NCI-H2107 (cell line): ENCODE data around the gene PRORP.
A peak's percentile ranks its signal among the peaks of the same experiment; 100 is the strongest.
"Not testable (repeated sequence)": the region's sequence is repeated elsewhere in the genome, so short reads cannot be mapped to it uniquely, and the experiment has no call there.

Experiments
- DNase-seq: peaks from one replicate; lab custom pipeline; 2025; lab: John Stamatoyannopoulos, UW

The PRORP gene

DNA sequence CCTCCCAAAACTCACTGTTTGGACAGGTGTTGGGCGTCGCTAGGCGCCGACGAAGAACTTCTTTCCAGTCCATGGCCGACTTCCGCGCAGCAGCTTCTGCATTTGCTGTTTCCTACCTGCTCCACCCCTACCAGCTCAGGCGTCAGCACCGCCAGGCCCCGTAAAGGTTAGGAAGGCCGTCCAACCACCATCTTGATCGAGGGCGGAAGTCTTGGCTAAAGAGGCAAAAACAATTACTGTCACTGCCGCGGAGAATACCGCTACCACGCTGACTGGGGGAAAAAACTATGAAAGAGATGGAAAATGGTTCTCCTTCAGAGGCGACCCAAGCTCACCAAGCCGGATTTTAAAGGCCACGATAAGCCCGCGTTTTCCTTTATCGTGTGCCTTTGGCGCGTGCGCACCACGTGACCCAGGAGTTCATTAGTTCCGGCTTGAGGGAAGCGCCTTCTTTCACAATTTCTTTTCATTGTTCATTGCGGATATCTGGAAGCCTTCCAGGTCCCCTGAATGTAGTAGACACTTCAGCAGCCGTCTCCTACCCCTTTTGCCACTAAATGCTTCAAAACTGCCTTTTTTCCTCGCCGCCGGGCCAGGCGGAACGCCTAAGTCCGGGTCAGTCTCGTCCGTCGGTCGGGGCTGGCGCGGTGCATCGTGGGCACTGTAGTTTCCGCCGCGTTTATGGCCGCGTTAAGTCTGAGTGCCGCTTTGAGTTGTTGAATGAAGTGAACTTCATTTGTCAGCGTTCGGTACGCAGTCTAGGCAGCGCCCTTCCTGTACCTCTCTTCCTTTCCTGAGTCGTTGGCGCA is at the start of gene PRORP, which contains the start of gene PPP2R3C:
Gene PRORP (plus strand): TSS at position 666 of the 809 bp plus-strand sequence. CDS start 694 bp downstream, outside the sequence.
Gene PPP2R3C (minus strand): TSS at position 104 of the 809 bp plus-strand sequence. CDS start 31 bp downstream, at position 73.
- DNase-seq, result peak; percentile 95

DNA sequence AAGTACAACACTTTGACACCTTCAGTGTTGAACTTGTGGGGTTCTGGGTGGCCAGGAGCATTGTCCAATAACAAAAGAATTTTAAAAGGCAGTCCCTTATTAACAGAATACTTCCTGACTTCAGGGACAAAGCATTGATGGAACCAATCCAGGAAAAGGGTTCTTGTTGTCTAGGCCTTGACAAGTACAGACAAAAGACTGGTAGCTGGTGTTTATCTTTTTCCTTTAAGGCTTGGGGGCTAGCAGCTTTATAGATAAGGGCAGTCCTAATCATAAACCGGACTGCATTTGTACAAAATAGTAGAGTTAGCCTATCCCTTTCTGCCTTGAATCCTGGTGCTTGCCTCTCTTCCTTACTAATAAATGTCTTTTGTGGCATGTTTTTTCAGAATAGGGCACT is 48.9 kb upstream of the PRORP start:
- no peak for DNase-seq

DNA sequence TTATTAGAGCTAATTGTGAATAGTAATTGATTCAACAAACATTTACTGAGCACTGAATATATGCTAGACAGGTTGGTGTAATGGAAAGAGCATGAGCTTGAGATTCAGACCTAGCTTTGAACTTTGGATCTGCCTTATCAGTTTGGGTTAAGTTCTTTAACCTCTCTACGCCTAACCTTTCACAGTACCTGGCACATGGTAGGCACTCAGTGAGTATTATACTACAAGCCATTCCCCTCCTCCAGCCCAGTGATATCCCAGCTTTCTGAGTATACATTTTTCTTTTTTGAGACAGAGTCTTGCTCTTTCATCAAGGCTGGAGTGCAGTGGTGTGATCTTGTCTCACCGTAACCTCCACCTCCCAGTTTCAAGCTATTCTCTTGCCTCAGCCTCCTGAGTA is 44.3 kb upstream of the PRORP start:
- DNase-seq, result no peak

DNA sequence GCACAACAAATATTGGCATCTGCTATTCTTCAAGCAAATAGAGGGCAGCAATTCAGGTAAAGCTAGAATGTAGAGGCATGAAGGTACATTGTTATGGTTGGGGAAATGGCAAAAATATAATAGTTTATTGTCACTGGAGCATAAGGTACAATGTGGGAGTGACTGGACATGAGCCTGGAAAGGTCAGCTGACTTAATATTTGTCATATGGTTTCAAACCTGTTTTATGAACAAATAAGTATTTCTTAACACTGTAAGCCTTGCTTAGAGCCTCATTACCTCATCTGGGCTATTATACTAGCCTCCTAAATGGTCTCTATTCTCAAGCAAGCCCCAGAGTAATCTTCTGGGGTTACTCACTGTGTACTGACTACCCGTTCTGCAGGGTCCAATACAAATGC is 42.6 kb upstream of the PRORP start:
- no peak for DNase-seq

DNA sequence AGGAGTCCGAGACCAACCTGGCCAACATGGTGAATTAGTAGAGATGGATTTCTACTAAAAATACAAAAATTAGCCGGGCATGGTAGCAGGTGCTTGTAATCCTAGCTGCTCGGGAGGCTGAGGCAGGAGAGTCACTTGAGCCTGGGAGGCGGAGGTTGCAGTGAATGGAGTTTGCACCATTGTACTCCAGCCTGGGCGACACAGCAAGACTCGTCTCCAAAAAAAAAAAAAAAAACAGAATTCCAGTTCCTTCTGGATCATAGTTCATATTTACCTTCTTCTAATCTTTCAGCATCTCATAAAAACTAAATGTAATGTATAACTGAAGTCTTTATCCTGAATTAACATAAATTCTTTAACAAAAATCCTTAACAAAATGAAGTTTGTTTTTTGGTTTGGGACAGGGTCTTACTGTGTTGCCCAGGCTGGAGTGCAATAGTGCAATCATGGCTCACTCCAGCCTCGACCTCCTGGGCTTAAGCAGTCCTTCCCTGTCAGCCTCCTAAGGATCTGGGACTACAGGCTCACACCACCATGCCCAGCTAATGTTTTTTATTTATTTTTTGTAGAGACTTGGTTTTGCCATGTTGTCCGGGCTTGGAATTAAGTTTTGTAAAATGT is 38.7 kb upstream of the PRORP start:
- no peak for DNase-seq

DNA sequence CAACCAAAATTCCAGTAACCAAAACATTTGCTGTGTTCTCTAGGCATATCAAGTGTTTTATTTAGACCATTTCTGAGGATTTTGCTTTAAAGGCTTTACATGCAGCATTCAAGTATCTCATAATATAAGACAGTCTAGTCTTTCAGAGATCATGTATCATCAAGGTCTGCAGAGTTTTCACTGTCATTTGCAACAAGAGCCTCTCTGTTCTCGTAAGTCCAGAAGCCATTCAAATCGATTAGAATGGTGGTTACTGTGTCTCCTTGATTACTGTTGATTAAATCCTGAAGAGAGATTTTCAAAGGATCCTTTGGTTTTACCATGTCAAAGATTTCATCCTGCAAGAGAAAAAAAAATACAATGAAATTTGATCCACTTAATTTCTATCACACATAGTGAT is 36.9 kb upstream of the PRORP start:
- DNase-seq, result no peak

DNA sequence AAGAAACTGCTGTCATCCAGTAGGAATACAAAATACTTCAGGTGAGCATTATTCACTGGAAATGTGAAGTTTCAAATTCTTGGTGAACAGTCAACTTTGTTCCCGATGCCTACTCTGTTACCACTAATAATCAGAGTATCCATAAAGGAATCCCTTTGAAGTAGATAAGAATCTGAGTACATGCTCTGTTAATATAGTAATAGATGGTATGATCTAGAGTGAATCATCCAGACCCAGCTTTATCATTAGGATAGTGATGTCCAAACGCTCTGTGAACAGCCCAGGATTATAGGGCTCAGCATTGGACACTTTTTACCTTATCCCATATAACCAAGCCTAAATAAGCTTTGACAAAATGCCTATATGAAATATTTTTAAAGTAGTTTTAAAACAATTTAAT is 33.8 kb upstream of the PRORP start:
- no peak for DNase-seq

DNA sequence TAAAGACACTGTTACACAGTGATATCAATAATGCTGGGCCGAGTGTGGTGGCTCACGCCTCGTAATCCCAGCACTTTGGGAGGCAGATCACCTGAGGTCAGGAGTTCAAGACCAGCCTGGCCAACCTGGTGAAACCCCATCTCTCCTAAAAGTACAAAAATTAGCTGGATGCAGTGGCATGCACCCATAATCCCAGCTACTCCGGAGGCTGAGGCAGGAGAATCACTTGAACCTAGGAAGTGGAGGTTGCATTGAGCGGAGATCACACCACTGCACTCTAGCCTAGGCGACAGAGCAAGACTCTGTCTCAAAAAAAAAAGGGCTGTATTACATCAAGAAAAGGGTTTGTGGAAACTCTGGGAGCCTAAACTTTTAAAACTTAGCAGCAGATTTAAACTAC is 27.7 kb upstream of the PRORP start:
- DNase-seq, result not testable (repeated sequence)

DNA sequence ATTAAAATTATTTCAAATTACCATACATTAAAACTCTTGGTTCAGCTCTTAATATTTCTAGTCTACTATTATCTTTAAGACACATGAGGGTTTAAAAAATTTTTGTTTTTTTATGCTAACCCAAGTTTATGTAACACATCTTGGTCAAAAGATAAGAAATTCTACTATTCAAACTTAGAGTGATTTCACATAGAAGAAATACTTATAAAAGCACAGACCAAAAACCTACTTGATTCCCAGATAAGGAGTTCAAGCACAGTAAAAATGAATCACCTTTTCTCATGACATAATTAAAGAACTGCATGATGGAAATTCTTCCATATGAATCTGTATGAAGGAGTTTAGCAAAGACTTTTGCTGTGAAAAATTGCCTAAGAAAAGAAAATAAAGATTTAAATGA is 14.5 kb upstream of the PRORP start:
- no peak for DNase-seq

DNA sequence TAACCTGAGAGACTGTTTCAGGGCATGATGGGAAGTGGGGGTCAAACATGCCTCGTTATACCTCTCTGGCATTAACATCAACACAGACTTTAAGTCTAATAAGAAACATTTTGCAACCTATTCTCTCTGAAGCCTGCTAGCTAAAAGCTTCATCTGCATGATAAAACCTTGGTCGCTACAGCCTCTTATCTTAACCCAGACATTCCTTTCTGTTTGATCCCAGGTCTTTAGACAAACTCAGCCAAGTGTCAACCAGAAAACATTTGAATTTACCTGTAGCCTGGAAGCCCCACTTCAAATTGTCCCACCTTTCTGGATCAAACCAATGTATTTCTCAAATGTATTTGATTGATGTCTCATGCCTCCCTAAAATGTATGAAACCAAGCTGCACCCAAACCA is 9.7 kb upstream of the PRORP start:
- no peak for DNase-seq

DNA sequence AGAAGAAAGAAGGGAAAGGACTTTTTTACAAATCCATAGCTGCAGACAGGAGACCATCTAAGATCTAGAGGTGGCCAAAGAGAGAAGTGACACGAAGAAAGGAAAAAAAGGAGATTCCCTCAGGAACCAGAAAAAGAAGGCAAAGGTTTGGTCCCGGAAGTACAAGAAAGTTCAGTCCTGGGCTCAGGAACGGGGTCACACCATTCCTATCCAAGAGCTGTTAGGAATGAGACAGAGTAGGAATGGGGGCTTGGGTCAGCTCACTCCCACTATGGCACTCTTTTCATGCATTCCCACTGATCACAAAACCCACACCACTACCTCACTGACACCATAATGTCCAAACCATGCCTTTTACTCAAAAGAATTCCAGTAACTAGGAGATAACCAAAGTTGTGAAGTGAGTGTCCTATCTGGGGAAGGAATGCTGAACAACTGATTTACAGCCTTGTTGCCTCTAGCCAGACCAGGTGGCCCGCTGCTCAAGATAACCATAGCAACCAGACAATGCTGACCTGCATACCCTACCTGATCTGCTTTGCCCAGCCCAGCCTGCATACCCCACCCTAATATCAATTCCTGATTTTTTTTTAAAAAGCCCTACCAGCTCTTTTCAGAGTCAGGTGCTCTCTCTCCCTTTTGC is 8.9 kb upstream of the PRORP start:
- DNase-seq, result no peak

DNA sequence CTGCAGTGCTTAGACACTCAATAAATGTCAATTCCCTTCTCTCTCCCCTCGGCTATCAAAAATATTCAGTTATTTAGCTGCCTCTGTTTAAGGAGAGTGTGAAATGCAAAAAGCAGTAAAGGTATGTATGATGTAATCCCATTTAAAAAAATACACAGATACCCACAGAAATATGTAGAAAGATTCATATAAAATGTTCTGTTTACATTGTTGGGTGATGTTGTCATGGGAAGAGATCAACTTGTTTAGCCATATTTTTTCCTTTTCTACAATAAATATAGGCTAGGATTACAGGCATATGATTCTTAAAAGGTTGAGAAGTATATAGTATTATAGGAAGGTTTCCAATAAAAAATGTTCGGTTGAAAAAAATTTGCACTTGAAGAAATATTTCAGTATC is 8.3 kb upstream of the PRORP start:
- DNase-seq, result no peak

DNA sequence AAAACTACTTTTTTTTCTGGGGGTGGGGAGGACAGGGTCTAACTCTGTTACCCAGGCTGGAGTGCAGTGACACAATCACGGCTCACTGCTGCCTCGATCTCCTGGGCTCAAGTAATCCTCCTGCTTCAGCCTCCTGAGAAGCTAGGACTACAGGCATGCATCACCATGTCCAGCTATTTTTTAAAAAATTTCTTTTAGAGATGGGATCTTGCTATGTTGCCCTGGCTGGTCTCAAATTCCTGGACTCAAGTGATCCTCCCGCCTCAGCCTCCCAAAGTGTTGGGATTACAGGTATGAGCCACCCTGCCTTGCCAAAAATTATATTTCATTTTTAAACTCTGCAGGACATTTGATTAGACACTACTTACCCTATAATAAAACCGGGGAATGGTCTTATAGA is 6.1 kb upstream of the PRORP start:
- no peak for DNase-seq

DNA sequence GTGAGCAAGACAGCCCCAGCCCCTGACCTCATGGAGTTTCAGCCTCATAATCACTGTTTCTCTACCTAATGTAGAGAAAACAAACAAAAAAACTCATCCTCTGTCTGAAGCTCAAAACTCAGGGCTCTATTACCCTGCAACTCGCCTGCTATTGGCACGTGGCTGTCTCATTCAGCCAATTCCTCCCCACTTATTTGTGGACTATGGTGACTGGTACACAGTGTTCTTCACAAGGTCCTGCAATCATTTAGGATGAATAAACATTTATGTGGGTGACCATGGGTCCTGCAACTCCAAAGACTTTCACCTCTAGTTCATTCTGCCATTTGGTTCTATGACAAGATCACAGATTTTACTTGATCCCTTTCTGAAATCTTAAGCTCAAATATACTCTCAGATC is 5.2 kb upstream of the PRORP start:
- no peak for DNase-seq

DNA sequence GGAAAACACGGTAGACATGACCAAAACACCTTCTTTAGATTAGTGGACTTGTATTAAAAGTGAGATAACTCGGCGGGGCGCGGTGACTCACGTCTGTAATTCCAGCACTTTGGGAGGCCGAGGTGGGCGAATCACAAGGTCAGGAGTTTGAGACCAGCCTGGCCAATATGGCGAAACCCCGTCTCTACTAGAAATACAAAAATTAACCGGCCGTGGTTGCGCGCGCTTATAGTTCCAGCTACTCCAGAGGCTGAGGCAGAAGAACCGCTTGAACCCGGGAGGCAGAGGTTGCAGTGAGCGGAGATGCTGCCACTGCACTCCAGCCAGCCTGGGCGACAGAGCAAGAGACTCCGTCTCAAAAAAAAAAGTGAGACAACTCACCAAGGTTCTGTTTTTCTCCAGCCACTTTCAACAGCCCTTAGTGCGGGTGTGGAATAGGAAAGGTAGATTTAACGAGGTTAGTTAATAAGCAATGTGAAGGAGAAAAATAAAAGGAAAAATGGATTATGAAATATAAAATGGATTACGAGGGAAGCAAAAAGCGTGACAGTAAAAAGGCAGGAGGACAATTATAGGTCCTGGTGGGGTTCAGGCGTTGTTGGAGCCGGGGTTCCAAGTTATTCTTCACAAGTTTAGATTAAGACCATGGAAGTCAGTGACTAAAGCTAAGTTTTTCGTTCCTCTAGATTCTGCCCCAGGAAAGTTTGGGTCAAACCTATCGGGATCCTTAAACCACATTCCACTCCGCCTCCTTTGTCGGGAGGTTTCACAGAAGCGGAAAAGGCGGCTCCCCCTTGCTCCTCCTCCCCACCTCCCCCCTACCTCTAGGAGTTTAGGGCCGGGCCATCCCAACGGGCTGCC is 1.1 kb upstream of the PRORP start:
- DNase-seq, result no peak

DNA sequence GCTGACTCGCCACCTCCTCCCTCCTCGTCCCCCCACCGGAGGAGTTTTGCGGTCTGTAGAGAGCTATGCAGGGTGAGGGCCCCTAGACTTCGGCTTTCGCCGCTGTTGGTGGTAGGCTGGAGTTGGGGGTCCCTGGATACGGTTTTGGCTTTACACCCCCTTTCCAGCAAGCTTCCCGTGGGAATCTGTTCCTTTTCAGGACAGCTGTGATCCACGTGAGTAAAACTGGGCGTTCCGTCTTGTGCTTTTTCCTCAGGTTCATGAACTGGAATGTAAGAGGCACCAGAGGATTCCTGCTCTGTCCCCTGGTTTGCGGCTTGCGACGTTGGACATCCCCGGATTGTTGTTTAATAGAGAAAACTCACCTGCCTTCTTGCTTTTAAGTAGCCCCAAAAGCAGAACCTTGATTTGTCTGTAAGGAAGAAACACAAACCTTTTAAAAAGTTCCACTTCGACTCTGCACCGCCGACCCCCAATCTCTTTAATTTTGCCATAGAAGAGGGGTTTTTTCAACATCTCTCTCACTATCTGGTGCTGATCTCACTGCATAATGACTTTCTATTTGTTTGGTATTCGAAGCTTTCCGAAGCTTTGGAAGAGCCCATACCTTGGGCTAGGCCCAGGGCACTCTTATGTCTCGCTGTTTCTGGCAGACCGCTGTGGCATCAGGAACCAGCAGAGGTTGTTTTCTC is 490 bp downstream of the PRORP start:
- no peak for DNase-seq

DNA sequence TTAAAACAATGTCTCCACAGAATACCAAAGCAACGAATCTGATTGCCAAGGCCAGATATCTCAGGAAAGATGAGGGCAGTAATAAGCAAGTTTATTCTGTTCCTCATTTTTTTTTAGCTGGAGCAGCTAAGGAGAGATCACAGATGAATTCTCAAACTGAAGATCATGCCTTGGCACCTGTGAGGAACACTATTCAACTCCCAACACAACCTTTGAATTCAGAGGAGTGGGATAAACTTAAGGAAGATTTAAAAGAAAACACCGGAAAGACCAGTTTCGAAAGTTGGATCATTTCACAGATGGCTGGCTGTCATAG is 994 bp downstream of the PRORP start:
- DNase-seq, result no peak

DNA sequence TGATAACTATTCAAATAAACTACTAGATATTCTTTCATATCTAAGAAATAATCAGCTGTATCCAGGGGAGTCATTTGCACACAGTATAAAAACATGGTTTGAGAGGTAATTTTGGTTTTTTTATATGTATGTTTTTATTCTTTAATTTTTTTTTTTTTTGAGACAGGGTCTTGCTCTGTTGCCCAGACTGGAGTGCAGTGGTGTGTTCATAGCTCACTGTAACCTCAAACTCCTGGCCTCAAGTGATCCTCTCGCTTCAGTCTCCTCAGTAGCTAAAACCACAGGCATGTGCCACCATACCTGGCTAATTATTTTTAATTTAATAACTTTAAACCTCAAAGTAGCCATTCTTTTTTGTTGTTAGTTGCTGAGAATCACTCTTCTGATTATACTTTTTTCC is 1.8 kb downstream of the PRORP start:
- DNase-seq, result no peak

DNA sequence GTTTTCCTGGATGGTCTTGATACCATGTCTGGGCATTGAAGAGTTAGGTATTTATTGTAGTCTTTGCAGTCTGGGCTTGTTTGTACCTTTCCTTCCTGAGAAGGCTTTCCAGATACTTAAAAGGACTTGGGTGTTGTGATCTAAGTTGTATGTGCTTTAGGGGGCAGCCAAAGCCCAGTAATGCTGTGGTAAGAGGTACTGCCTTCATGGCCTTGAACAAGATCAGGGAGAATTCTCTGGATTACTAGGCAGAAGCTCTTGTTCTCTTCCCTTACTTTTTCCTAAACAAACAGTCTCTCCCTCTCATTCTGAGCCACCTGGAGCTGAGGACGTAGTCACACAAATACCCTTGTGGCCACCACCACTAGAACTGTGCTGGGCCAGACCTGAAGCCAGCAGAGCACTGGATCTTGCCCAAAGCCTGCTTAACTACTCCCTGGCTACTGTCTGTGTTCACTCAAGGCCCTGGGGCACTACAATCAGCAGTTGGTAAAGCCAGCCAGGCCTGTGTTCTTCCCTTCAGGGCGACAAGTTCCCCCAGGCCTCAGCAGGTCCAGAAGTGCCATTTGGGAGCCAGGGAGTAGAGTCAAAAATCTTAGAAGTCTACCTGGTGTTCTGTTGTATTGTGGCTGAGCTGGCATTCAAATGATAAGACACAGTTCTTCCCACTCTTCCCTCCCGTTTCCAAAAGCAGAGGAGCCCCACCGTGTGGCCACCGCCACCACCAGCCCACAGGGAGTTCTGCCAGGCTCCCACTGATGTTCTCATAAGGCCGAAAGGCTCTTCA is 11.4 kb downstream of the PRORP start:
- DNase-seq, result no peak

DNA sequence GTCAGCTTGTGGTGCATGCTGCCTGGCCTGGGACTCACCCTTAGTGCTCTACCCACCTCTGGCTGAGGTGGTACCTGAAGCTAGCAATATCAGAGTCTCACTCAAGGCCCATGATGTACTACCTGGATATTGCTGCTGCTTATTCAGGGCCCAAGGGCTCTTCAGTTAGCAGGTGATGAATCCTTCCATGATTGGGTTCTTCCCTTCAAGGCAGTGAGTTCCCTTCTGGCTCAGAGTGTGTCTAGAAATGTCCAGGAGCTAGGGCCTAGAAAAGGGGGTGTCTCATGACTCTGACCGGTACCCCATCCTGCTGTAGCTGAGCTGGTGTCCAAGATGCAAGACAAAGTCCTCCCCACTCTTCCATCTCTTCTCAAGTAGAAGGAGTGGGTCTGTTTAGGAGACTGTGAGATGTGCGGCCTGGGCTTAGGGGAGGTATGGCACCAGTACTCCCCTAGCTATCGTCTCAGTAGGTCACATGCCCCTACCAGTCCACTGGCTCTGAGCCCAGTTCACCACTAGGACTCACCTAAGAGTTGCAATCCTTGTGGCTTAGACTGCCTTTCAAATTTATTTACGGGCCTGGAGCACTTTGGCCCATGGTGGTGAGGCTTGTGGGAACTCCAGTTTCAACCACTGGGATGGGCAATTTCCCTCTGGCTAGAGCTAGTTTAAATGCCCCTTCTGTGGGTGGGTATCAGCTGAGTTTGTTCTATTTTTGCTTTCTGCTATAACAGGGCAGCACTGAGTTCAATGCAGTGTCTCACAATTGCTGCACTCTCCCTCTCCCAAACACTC is 12.2 kb downstream of the PRORP start:
- no peak for DNase-seq
